Smooth muscle cell (in vitro differentiated cells): ENCODE measurements around the gene C4orf50. TPM values are rescaled to one million over a fixed set of nuclear protein-coding genes. Genes with fewer than 3 reads are reported as not detected.

Experiments
- DNase-seq: peaks from one replicate; lab custom pipeline; 2025; ENCODE audit not compliant: unreplicated experiment; lab: John Stamatoyannopoulos, UW
- H2AFZ ChIP-seq: fragments of 200-600 bp; sonication (generic); 2 replicates; pipeline ENCODE4 v1.6.0; 2016; ENCODE audit warnings: antibody characterized with exemption, low read depth, mild to moderate bottlenecking
- H3F3A ChIP-seq: fragments of 200-600 bp; sonication (generic); 2 replicates; pipeline ENCODE4 v1.6.0; 2017; ENCODE audit warnings: antibody characterized with exemption, low read depth
- H3K27ac ChIP-seq: fragments of 200-600 bp; sonication (generic); 2 replicates; pipeline ENCODE4 v1.5.1; 2016; ENCODE audit warnings: low read depth, mild to moderate bottlenecking
- H3K27me3 ChIP-seq: fragments of 200-600 bp; sonication (generic); 2 replicates; pipeline ENCODE4 v1.6.1; 2016; ENCODE audit warnings: low read depth, mild to moderate bottlenecking
- H3K36me3 ChIP-seq: fragments of 200-600 bp; sonication (generic); 2 replicates; pipeline ENCODE4 v1.5.1; 2016; ENCODE audit warnings: low read depth
- H3K4me1 ChIP-seq: fragments of 200-600 bp; sonication (generic); 2 replicates; pipeline ENCODE4 v1.5.1; 2016; ENCODE audit warnings: low read depth
- H3K4me2 ChIP-seq: fragments of 200-600 bp; sonication (generic); 2 replicates; pipeline ENCODE4 v1.6.0; 2016; ENCODE audit warnings: mild to moderate bottlenecking
- H3K4me3 ChIP-seq: fragments of 200-600 bp; sonication (generic); 2 replicates; pipeline ENCODE4 v1.5.1; 2016; ENCODE audit warnings: mild to moderate bottlenecking
- H3K79me2 ChIP-seq: fragments of 200-600 bp; sonication (generic); 2 replicates; pipeline ENCODE4 v1.6.0; 2016; ENCODE audit warnings: low read depth, mild to moderate bottlenecking
- H3K9ac ChIP-seq: fragments of 200-600 bp; sonication (generic); 2 replicates; pipeline ENCODE4 v1.6.0; 2016; ENCODE audit warnings: low read depth
- H3K9me3 ChIP-seq: fragments of 200-600 bp; sonication (generic); replicated peaks from 2 replicates; pipeline ENCODE4 v1.5.1; 2016; ENCODE audit warnings: low read depth
- H4K20me1 ChIP-seq: fragments of 200-600 bp; sonication (generic); 2 replicates; pipeline ENCODE4 v1.6.0; 2016; ENCODE audit warnings: low read depth
- WGBS: methylation state at CpG from one replicate; pipeline ENCODE4 v1.1.7; 2016; ENCODE audit warnings: low lambda C conversion rate; 5-methylcytosine and 5-hydroxymethylcytosine counted together
- polyA plus RNA-seq: library from polyadenylated mRNA; unstranded; fragments of >200 nt; fragmentation: Nextera tagmentation; extraction: Ambion mirVana; gene quantifications from 2 replicates; pipeline ENCODE4 v1.2.1, GENCODE V29; 2016
- total RNA-seq: library from RNA; depleted of rRNA; stranded (reverse); fragments of >200 nt; gene quantifications from 2 replicates; pipeline ENCODE4 v1.2.3, GENCODE V29; 2014
- TF ChIP-seq, protein P1 (sequence below): fragments of 200-600 bp; sonication (generic); IDR thresholded peaks from 2 replicates; pipeline ENCODE4 v1.5.1; 2017; ENCODE audit warnings: borderline replicate concordance, mild to moderate bottlenecking, antibody characterized with exemption; ENCODE audit not compliant: insufficient read depth, poor library complexity, severe bottlenecking

The C4orf50 gene
- total and polyA plus RNA-seq, 2 experiments from 2014 or later, result not detected

DNA sequence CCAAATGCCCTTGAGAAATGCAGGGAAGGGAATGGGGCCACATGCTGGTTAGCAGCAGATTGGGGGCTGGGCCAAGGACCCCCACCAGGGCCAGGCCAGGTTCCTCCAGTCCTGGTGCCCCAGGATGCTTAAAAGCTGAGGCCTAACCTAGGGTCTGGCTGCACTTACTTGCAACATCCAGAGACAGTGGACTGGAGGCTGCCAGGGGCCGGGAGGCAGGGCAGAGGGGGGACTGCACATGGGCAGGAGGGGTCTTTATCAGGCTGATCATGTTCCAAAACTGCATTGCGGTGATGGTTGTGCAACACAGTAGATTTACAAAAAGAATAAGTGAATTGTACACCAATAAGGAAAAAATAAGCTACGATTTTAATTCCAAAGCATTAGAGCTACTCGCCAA lies 36.8 kb upstream of the C4orf50 start:
- Histone ChIP-seq H3K27me3 (no peaks in the 10 kb centered on the region), H2AFZ (no peak overlapping the region), H3K36me3 (no peaks in the 10 kb centered on the region), H3K4me3 (no peak overlapping the region), H3F3A (no peaks in the 10 kb centered on the region), H4K20me1 (no peaks in the 10 kb centered on the region), H3K9me3 (no peaks in the 10 kb centered on the region), H3K9ac (no peak overlapping the region), H3K79me2 (no peaks in the 10 kb centered on the region), H3K27ac (no peak overlapping the region), H3K4me2 (no peak overlapping the region), H3K4me1 (no peaks in the 10 kb centered on the region)
- WGBS, result 98% methylated on average over 4 of the region's 4 CpGs
- DNase-seq, result no peak
- TF ChIP-seq, protein P1, sequence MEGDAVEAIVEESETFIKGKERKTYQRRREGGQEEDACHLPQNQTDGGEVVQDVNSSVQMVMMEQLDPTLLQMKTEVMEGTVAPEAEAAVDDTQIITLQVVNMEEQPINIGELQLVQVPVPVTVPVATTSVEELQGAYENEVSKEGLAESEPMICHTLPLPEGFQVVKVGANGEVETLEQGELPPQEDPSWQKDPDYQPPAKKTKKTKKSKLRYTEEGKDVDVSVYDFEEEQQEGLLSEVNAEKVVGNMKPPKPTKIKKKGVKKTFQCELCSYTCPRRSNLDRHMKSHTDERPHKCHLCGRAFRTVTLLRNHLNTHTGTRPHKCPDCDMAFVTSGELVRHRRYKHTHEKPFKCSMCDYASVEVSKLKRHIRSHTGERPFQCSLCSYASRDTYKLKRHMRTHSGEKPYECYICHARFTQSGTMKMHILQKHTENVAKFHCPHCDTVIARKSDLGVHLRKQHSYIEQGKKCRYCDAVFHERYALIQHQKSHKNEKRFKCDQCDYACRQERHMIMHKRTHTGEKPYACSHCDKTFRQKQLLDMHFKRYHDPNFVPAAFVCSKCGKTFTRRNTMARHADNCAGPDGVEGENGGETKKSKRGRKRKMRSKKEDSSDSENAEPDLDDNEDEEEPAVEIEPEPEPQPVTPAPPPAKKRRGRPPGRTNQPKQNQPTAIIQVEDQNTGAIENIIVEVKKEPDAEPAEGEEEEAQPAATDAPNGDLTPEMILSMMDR, result no peak

GRCh38 chr4:6054162-6054922 lies 36.1 kb upstream of the C4orf50 start:
- TF ChIP-seq, protein P1, result no peak
- 81% methylated on average over 16 of the region's 16 CpGs for WGBS

GRCh38 chr4:6052679-6053078 lies 34.4 kb upstream of the C4orf50 start:
- TF ChIP-seq, protein P1, result no peak
- H3K4me2 ChIP-seq, result no peak overlapping the region
- no peak overlapping the region for H3K27ac ChIP-seq
- no peaks in the 10 kb centered on the region for H3K36me3 ChIP-seq
- H3K9ac ChIP-seq, result no peak overlapping the region
- no peaks in the 10 kb centered on the region for H3K4me1 ChIP-seq
- H3K9me3 ChIP-seq, result no peaks in the 10 kb centered on the region
- H2AFZ ChIP-seq, result no peak overlapping the region
- H3K79me2 ChIP-seq, result no peaks in the 10 kb centered on the region
- DNase-seq, result no peak
- no peaks in the 10 kb centered on the region for H4K20me1 ChIP-seq
- WGBS, result 66% methylated on average over 6 of the region's 6 CpGs
- no peaks in the 10 kb centered on the region for H3K27me3 ChIP-seq
- H3K4me3 ChIP-seq, result no peak overlapping the region
- no peaks in the 10 kb centered on the region for H3F3A ChIP-seq

More at GRCh38 chr4:6054162-6054922, 36.1 kb upstream of the C4orf50 start:
- Histone ChIP-seq H3K4me2 (no peak overlapping the region), H3K79me2 (no peaks in the 10 kb centered on the region), H3K27ac (no peak overlapping the region), H2AFZ (no peak overlapping the region), H3K36me3 (no peaks in the 10 kb centered on the region), H3K27me3 (no peaks in the 10 kb centered on the region), H3K9me3 (no peaks in the 10 kb centered on the region), H3F3A (no peaks in the 10 kb centered on the region), H3K4me1 (no peaks in the 10 kb centered on the region), H3K9ac (no peak overlapping the region), H3K4me3 (no peak overlapping the region), H4K20me1 (no peaks in the 10 kb centered on the region)
- DNase-seq, result no peak

GRCh38 chr4:6050551-6050950 lies 32.3 kb upstream of the C4orf50 start:
- Histone ChIP-seq H4K20me1 (no peaks in the 10 kb centered on the region), H2AFZ (no peak overlapping the region), H3K36me3 (no peaks in the 10 kb centered on the region), H3K4me2 (no peak overlapping the region), H3K4me1 (no peaks in the 10 kb centered on the region), H3K27ac (no peak overlapping the region), H3F3A (no peaks in the 10 kb centered on the region), H3K79me2 (no peaks in the 10 kb centered on the region), H3K27me3 (no peaks in the 10 kb centered on the region), H3K9me3 (no peaks in the 10 kb centered on the region), H3K9ac (no peak overlapping the region), H3K4me3 (no peak overlapping the region)
- TF ChIP-seq, protein P1, result no peak
- 82% methylated on average over 17 of the region's 17 CpGs for WGBS
- DNase-seq, result no peak
